Measurements from ENCODE around the gene CDCA7.
"Not testable (repeated sequence)": the region's sequence is repeated elsewhere in the genome, so short reads cannot be mapped to it uniquely, and the experiment has no call there.

The CDCA7 gene

DNA sequence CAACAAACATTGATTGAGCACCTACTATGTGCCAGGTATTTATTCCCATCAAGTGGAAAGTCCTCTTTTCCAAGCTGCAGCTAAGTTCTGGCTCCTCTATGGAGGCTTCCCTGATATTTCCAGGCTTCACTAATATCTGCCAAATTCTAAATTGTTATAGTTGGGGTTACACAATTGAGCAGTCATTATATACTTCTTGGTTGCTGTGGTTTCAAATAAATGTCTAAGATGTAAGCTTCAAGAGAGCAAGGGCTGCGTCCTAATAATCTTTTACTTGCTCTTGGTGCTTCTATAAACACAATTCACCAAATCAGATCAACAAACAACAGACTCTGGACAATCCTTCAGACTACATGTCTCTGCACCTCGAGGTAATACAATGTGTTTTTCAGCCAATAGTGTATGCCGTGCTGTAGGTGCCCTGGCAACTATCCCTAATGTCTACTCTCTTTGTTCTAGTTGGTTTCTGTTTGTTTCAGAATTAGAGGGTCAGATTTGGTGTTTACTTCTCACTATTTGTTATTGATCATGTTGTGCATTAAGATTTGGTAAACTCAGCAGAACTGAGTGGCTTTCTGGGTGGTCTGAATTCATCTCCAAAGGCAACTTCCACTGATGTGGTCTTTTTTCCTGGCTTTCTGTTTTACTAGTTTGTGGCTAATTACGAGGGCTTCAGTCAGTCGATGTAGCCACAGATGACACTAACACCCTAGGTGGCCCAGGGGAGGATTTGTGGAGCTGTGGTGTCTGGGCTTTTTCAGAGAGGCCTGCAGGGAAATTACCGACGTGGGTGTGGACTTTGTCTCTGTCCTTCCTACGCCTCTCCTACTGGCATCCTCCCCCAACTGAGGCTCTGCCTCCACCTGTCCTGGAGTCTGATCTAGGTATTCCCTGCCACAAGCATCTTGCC is 50.4 kb downstream of the CDCA7 start:
- DNase-seq: no peak

DNA sequence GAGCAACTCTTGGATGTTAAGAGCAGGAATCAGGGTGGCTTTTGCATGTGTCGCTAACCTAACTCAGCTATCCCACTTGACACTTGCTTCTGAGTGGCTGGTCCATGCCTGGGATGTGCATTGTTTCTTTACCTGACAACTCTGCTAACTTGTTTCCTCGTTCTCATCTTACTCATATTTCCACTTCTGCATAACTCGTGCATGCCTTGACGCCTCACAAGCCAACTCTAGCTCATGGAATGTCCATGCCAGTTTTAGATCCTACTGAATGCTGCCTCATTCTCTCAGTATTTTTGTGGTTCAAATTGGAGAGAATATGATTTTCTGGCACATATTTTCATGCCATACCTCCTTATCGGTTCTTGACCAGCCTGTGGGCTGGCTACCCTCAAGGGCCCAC is 52.5 kb downstream of the CDCA7 start:
- no peak for DNase-seq

DNA sequence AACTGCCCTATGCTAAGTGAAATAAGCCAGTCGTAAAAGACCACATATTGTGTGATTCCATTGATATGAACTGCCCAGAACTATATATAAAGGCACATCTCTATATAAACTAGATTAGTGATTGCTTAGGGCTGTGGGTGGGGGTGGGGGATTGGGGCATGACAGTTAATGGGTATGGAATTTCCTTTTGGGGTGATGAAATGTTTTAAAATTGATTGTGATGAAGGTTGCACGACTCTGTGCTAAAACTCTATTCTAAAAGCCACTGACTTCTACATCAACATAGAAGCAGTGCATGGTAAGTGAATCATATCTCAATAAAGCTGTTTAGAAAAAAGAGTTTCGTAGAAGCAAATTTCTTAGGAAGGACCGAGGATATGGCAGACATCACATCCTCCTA is 53.0 kb downstream of the CDCA7 start:
- no peak for DNase-seq

DNA sequence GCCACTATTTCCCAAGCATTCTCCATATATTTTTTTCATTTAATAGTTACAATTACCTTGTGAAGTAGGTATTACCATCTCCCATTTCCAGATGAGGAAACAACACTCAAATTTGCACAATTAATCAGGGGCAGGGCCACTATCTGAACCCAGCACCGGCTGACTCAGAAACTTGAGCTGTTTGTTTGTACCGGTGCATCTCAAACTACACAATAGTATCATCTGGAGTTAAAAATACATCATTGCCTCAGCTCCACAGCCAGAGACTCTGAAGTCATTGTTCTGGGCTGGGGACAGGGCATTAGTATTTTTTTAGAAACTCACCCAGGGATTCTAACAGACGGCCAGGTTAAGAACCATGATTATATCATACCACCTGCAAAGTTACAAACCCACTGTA is 55.9 kb downstream of the CDCA7 start:
- no peak for DNase-seq

DNA sequence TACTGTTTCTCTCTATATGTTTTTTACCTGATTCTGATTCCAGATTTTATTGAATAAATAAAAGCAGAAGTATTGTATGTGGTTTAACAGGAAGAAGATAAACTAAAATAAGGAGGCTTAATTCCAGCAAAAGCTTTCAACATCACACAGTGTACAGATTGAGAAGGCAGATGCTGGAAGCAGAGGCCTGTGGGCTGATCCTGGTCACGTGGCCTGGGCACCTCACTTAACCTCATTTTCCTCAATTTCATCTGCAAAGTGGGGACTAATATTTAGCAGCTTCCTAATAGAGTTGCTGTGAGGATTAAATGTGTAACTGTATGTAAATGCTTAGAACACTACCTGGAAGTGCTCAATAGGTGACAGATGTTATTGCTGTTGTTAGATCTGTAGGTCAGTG is 58.0 kb downstream of the CDCA7 start:
- DNase-seq: no peak

DNA sequence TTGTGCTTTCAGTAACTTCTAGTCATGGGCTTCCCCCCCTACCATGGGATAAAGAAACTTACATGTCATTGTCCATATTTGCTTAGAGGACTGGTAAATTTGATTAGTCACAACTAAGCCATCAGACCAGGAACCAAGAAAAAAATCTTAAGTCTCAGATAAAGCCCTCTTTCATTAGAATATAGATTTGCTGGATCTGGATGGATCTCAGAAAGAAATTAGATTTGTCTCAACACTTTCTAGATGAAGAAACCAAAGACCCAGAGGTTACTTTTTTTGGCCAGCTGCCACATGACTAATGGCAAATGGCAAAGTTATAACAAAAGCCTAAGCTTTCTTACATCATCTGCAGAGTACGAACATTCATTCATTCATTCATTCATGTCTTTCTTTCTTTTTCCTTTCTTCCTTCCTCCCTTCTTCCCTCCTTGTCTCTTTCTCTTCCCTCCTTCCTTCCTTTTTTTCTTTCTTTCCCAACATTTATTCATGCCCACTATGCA is 60.2 kb downstream of the CDCA7 start:
- no peak for DNase-seq

DNA sequence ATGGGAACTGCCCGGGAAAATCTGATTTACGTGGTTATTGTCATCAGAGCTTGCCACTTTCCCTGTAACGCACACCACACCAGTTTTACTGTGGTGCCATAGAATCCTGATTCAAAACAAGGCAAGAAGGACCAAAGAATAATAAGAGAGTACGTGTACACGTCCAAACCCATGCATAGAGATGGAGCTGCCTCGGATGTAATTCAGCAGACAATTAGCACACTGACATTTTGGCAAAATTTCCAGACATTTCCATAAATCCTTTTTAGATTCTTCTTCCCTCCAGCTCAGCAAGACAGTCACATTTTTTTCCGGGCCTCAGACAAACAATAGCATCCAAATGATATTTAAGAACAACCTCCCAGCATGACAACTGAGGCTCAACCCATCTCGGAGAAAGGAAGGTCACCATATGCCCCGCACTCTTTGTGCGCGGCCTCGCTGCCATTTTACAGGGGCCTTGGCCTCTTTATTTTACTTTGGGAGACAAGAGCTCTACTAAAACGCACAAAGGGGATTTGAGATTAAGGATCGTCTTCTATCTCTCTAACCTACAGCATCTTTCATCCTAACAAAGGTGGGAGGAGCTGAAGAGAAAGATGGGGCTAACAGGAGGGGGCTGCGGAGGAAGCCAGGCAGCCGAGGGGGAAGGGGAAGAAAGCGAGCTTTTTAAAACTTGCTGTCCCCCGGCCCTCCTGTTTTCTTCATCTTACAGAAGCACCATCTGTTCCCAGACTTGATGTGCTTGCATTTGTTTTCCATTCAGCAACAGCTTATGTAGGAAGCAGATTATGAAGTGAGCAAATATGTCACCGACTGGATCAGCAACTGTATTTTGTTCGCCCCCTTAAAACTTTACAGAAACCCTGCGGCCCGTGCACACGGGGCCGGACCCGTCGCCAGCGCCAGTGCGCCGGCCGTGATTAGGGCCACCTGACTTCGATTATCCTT is 61.0 kb downstream of the CDCA7 start:
- DNase-seq: no peak

DNA sequence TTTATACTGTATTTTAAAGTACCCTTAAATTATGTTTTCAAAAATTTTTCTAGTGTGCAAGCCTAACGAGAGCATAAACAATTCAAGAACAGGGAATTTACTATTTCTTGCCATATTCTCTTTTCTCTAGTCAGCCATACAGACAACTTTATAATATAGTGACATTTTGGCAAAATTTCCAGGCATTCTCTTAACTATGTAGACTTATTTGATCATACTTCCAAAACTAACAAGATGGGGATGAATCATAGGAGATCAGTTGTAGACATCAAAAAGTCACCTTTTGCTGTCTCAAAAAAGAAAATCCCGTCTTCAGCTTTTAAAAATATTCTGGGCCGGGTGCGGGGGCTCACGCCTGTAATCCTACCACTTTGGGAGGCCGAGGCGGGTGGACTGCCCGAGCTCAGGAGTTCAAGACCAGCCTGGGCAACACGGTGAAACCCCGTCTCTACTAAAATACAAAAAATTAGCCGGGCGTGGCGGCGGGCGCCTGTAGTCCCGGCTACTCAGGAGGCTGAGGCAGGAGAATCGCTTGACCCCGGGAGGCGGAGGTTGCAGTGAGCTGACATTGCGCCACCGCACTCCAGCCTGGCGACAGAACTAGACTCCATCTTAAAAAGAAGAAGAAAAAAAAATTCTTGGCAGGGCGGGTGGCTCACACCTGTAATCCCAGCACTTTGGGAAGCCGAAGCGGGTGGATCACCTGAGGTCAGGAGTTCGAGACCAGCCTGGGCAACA is 61.9 kb downstream of the CDCA7 start:
- DNase-seq: not testable (repeated sequence)

DNA sequence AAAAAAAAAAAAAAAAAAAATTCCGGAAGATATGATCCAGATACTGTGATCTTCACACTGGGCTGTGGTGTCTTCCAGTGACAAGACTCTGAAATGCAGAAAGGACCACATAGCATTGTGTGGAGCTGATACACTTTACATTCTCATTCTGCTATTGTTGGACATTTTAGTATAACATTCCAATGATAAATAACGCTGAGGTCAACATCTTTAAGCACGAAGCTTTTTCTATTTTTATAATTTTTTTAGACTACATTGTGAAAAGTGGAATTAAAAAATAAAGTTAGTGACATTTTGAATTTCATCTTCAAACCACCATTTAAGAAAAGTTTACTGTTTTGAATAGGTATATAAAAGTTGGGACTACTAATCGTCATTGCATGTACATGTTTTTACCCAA is 62.7 kb downstream of the CDCA7 start:
- DNase-seq: no peak

DNA sequence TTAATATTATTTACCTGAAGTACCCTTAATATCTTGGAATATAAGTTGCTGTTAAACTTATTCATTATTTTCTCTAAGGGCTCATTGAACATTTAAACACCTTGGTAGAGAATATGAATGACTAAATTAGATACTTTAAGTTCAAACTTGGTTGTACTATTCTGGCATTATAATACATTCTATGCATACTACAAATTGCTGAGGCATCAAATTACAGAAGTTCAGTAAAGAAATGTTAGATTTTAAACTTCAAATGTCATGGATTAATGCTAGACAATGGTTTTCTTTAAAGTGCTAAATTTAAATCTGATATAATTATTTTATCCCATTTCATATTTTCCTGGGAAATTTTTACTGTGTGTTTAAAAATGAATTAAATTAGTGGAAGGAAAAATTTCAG is 63.1 kb downstream of the CDCA7 start:
- no peak for DNase-seq
